GM23338 (cell line): ENCODE data around the gene NWD2. TPM values are rescaled to one million over a fixed set of nuclear protein-coding genes. Genes with fewer than 3 reads are reported as not detected.

ENCODE experiments used
- EZH2 ChIP-seq: fragments of 200-600 bp; sonication (generic); IDR thresholded peaks from one replicate; pipeline ENCODE4 v1.8.0; 2017; ENCODE audit warnings: antibody characterized with exemption, mild to moderate bottlenecking, low read depth; ENCODE audit not compliant: unreplicated experiment
- EZH2phosphoT487 ChIP-seq: fragments of 200-600 bp; sonication (generic); IDR thresholded peaks from one replicate; pipeline ENCODE4 v1.8.1; 2018; ENCODE audit warnings: antibody characterized with exemption; ENCODE audit not compliant: unreplicated experiment
- NANOG ChIP-seq: IDR thresholded peaks from 2 replicates; pipeline ENCODE4 v1.6.1; 2016; ENCODE audit warnings: antibody characterized with exemption, borderline replicate concordance
- STAT1 ChIP-seq: IDR thresholded peaks from one replicate; pipeline ENCODE4 v1.6.1; 2016; ENCODE audit warnings: antibody characterized with exemption; ENCODE audit not compliant: unreplicated experiment
- polyA plus RNA-seq: library from polyadenylated mRNA; unstranded; fragments of >200 nt; fragmentation: Nextera tagmentation; extraction: Ambion mirVana; gene quantifications from 2 replicates; pipeline ENCODE4 v1.2.1, GENCODE V29; 2016
- total RNA-seq: library from RNA; depleted of rRNA; stranded (reverse); fragments of >200 nt; shearing (Covaris generic); gene quantifications from 2 replicates; pipeline ENCODE4 v1.2.3, GENCODE V29; 2014
- TF ChIP-seq, protein P1 (sequence below): fragments of 250-450 bp; sonication (Bioruptor Pico); IDR thresholded peaks from 2 replicates; pipeline ENCODE4 v1.5.0; 2020; ENCODE audit warnings: mild to moderate bottlenecking, moderate library complexity
- TF ChIP-seq, protein P2 (sequence below), 2 experiments: fragments of 200-600 bp in 1 of 2; sonication (generic) in 1 of 2; conservative IDR thresholded peaks; 2 replicates each; pipeline versions ENCODE4 v1.5.1 to v1.6.1; 2016 to 2017; ENCODE audit warnings: antibody characterized with exemption in 2 of 2, low read depth in 2 of 2, mild to moderate bottlenecking in 2 of 2, moderate library complexity in 1 of 2
- TF ChIP-seq, protein P3 (sequence below): IDR thresholded peaks from 2 replicates; pipeline ENCODE4 v1.6.1; 2016; ENCODE audit warnings: antibody characterized with exemption

NWD2 gene
- total and polyA plus RNA-seq, 2 experiments from 2014 or later = 0.07 TPM; not detected in 1

DNA sequence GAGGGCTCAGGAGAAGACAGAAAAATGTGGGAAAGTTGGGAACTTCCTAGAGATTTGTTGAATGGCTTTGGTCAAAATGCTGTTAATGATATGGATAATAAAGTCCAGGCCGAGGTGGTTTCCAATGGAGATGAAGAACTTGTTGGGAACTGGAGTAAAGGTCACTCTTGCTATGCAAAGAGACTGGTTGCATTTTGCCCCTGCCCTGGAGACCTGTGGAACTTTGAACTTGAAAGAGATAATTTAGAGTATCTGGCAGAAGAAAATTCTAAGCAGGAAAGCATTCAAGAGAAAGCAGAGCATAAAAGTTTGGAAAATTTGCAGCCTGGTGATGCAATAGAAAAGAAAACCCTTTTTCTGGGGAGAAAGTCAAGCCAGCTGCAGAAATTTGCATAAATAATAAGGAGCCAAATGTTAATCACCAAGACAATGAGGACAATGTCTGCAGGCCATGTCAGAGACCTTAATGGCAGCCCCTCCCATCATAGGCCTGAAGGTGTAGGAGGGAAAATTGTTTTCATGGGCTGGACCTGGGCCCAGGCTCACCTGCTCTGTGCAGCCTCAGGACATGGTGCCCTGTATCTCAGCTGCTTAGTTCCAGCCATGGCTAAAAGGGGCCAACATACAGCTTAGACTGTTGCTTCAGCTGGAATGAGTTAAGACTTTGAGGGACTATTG lies 237.8 kb downstream of the NWD2 start (continued):
- TF ChIP-seq, protein P1, sequence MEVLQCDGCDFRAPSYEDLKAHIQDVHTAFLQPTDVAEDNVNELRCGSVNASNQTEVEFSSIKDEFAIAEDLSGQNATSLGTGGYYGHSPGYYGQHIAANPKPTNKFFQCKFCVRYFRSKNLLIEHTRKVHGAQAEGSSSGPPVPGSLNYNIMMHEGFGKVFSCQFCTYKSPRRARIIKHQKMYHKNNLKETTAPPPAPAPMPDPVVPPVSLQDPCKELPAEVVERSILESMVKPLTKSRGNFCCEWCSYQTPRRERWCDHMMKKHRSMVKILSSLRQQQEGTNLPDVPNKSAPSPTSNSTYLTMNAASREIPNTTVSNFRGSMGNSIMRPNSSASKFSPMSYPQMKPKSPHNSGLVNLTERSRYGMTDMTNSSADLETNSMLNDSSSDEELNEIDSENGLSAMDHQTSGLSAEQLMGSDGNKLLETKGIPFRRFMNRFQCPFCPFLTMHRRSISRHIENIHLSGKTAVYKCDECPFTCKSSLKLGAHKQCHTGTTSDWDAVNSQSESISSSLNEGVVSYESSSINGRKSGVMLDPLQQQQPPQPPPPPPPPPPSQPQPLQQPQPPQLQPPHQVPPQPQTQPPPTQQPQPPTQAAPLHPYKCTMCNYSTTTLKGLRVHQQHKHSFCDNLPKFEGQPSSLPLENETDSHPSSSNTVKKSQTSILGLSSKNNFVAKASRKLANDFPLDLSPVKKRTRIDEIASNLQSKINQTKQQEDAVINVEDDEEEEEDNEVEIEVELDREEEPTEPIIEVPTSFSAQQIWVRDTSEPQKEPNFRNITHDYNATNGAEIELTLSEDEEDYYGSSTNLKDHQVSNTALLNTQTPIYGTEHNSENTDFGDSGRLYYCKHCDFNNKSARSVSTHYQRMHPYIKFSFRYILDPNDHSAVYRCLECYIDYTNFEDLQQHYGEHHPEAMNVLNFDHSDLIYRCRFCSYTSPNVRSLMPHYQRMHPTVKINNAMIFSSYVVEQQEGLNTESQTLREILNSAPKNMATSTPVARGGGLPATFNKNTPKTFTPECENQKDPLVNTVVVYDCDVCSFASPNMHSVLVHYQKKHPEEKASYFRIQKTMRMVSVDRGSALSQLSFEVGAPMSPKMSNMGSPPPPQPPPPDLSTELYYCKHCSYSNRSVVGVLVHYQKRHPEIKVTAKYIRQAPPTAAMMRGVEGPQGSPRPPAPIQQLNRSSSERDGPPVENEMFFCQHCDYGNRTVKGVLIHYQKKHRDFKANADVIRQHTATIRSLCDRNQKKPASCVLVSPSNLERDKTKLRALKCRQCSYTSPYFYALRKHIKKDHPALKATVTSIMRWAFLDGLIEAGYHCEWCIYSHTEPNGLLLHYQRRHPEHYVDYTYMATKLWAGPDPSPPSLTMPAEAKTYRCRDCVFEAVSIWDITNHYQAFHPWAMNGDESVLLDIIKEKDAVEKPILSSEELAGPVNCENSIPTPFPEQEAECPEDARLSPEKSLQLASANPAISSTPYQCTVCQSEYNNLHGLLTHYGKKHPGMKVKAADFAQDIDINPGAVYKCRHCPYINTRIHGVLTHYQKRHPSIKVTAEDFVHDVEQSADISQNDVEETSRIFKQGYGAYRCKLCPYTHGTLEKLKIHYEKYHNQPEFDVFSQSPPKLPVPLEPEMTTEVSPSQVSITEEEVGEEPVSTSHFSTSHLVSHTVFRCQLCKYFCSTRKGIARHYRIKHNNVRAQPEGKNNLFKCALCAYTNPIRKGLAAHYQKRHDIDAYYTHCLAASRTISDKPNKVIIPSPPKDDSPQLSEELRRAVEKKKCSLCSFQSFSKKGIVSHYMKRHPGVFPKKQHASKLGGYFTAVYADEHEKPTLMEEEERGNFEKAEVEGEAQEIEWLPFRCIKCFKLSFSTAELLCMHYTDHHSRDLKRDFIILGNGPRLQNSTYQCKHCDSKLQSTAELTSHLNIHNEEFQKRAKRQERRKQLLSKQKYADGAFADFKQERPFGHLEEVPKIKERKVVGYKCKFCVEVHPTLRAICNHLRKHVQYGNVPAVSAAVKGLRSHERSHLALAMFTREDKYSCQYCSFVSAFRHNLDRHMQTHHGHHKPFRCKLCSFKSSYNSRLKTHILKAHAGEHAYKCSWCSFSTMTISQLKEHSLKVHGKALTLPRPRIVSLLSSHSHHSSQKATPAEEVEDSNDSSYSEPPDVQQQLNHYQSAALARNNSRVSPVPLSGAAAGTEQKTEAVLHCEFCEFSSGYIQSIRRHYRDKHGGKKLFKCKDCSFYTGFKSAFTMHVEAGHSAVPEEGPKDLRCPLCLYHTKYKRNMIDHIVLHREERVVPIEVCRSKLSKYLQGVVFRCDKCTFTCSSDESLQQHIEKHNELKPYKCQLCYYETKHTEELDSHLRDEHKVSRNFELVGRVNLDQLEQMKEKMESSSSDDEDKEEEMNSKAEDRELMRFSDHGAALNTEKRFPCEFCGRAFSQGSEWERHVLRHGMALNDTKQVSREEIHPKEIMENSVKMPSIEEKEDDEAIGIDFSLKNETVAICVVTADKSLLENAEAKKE (CRISPR knock-in tag) = no peak
- TF ChIP-seq EZH2 = no peak
- TF ChIP-seq, protein P2, sequence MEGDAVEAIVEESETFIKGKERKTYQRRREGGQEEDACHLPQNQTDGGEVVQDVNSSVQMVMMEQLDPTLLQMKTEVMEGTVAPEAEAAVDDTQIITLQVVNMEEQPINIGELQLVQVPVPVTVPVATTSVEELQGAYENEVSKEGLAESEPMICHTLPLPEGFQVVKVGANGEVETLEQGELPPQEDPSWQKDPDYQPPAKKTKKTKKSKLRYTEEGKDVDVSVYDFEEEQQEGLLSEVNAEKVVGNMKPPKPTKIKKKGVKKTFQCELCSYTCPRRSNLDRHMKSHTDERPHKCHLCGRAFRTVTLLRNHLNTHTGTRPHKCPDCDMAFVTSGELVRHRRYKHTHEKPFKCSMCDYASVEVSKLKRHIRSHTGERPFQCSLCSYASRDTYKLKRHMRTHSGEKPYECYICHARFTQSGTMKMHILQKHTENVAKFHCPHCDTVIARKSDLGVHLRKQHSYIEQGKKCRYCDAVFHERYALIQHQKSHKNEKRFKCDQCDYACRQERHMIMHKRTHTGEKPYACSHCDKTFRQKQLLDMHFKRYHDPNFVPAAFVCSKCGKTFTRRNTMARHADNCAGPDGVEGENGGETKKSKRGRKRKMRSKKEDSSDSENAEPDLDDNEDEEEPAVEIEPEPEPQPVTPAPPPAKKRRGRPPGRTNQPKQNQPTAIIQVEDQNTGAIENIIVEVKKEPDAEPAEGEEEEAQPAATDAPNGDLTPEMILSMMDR (conservative IDR thresholded peaks at IDR 0.05; ENCODE audit: low read depth in 2 of 2) = no peak
- TF ChIP-seq, protein P3, sequence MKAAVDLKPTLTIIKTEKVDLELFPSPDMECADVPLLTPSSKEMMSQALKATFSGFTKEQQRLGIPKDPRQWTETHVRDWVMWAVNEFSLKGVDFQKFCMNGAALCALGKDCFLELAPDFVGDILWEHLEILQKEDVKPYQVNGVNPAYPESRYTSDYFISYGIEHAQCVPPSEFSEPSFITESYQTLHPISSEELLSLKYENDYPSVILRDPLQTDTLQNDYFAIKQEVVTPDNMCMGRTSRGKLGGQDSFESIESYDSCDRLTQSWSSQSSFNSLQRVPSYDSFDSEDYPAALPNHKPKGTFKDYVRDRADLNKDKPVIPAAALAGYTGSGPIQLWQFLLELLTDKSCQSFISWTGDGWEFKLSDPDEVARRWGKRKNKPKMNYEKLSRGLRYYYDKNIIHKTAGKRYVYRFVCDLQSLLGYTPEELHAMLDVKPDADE = no peak
- TF ChIP-seq NANOG = no peak
- TF ChIP-seq STAT1 = no peak
- no peak for TF ChIP-seq EZH2phosphoT487
